ENCODE measurements around the gene RRP9.

- TF ChIP-seq CTCF (conservative IDR thresholded peaks at IDR 0.05; ENCODE audit: low read depth, low read length), result peak; percentile 51
- TF ChIP-seq EZH2 (IDR thresholded peaks at IDR 0.05; ENCODE audit: borderline replicate concordance, low read depth, low read length, poor library complexity, severe bottlenecking), result no peak
Observed at GRCh38 chr3:51955893-51956770, 14.4 kb upstream of the RRP9 start.
